GM12891 (cell line): ENCODE measurements around the gene RNF144A.

ENCODE experiments used
- POLR2A ChIP-seq: IDR thresholded peaks from 2 replicates; pipeline ENCODE4 v1.6.1; 2011; ENCODE audit warnings: low read depth, low read length, control low read depth
- SPI1 ChIP-seq: IDR thresholded peaks from 2 replicates; pipeline ENCODE4 v1.6.1; 2011; ENCODE audit warnings: low read depth, low read length, control low read depth

GRCh38 chr2:7093376-7093775, 176.2 kb downstream of the RNF144A start:
- TF ChIP-seq POLR2A (no peak), SPI1 (no peak)
